OCI-LY1 (cell line): Measurements from ENCODE around the gene ZNF827.

Source experiments
- CTCF ChIP-seq: fragments of 200-600 bp; sonication (generic), shearing (Covaris generic); IDR thresholded peaks from 2 replicates; pipeline ENCODE4 v1.5.1; 2017; ENCODE audit warnings: mild to moderate bottlenecking, antibody characterized with exemption, low read length, moderate library complexity, mixed read lengths
- EZH2 ChIP-seq: fragments of 200-600 bp; sonication (generic), shearing (Covaris generic); IDR thresholded peaks from 2 replicates; pipeline ENCODE4 v1.8.0; 2017; ENCODE audit warnings: borderline replicate concordance, mixed run types, mild to moderate bottlenecking, antibody characterized with exemption, low read length, moderate library complexity, mixed read lengths

GRCh38 chr4:145769450-145770037 lies 169.1 kb downstream of the ZNF827 start:
- TF ChIP-seq CTCF (no peak), EZH2 (no peak)
